HK-2 (cell line): ENCODE data around the gene PDE10A.

ENCODE experiments used
- DNase-seq: peaks from one replicate; pipeline ENCODE4 v3.0.0-alpha.2; 2018; ENCODE audit not compliant: unreplicated experiment

The PDE10A gene

DNA sequence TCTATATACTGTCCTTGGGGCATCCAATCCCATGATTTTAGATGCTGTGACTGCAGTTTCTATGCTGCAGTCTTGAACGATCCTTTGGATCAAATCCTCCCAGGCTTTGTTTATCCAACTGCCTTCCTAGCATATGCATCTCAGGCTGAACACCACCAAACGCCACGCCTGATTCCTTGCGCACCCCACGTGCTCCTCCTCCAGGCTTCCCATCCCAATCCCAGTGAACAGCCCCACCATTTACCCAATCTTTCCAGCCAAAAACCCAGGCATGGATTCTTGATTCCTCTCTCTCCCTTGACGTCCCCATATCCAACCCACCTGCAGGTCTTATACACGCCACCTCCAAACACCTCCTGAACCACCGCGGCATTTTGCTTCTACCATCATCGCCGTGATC lies 7.8 kb downstream of the PDE10A start:
- DNase-seq = no peak

DNA sequence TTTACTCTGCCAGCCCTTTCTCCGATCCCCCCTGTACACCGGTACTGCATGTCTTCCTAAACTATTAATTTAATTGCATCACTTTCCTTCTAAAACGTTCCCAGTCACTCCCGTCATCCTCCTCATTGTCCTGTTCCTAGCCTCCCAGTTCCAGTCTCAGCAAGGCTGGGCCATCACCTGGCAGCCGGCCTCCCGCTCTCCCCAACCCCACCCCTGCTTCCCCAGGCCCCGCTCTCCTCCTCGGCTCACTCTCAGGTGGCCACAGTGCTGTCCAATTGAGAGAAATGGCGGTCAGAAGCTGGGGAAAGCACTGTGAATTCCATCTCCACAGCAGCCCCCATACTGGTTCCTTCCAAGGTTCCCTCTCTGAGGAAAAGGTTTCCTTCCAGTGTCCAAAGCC lies 8.9 kb downstream of the PDE10A start:
- DNase-seq = no peak

DNA sequence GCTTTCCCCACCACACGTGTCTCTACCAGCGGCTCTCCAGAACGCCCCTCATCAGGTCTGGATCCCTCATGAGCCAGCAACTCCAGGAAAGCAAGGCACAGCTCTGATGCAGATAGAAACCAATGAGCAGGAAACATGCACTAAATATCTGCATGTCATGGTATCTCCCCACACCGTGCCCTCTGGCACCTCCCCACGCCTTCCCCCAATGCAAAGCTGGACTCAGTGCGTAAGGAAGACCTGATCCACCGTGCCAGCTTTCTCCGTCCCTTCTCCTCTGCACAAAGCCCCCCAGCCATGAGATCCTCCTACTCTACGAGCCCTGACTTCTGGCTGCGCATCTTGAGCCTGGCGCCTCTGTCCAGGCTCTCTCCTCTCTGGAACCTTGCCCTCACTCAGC lies 9.4 kb downstream of the PDE10A start:
- no peak for DNase-seq

- no peak for DNase-seq
These were observed 9.8 kb downstream of the PDE10A start for GRCh38 chr6:165653196-165653595.

DNA sequence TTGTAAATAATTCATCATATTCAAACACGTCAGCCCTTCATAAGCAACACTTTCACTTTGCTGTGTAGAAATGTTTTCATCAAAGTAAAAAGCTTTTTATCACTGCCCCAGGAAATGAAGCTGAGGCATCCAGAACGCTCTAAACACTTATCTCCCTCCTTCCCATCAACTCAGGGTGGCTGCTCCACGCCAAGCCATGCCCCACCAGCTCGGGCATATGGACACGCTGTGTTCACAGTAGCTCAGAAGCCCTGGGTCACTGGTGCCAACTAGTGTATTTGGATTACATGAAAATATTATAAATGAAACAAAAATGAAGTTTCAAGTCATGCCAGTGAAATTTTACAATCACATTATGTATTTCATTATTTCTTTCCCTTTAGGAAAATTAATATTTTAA lies 10.3 kb downstream of the PDE10A start:
- no peak for DNase-seq

DNA sequence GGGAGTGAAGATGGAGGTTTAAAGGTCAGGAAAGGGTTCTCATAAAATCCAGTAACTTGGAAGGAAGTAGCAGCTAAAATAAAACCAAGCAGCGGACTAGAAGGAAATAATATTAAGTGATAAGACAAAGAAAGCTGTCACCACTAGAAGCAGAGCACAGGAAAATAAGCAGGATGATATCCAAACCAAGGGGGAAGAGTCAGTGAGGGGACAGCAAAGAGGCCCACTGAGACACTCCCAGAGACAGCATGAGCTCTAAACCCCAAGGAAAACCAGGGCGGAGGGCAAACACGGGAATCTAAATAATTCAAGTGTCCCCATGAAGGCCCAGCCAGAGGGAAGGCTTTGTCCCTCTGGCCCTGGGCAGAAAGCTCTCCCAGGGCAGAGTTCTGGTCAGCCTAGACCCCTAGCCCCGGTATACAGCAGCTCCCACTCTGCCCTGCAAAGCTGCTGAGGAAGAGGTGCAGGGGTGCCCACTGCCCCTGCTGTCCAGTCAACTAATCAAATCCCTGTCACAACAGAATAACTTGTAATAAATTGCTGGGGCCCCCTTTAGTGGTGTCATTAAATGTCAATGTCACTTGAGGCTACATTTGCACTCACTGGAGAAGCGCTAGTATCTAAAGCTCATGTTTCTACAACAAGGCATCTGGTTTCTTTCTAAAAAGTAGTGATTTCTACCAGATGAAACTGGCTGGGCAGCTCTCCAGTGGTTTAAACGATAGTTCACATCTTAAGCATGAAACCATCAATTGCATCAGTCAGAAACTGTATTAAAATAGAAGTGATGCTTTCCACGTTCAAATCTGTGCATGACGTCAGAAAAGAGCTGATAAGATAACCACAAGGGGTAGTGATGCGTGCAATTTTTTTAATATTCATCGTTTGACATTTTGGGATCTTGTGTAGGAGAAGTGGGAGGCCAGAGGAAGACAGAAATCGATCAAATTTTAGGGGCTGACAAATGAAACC lies 13.6 kb downstream of the PDE10A start:
- no peak for DNase-seq

DNA sequence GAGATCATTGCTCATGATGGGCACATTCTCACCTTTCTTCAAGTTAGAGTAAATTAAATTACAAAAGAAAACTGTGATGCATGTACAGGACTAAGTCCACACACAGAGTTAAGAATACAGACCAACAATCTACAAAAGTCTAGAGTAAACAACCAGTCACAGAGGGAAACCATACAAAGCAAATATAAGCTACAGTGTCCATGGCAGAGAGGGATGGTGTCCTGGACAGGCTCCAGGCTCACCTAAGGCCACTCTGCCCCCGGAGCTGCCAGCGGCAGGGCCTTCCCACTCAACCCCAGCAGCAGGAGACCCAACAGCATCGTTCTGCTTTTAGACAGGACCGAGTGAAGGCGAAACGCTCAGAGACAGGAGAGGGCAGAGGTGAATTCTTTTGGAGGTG lies 16.0 kb downstream of the PDE10A start:
- no peak for DNase-seq

GRCh38 chr6:165645919-165646318 lies 17.1 kb downstream of the PDE10A start:
- no peak for DNase-seq

GRCh38 chr6:165644586-165645266 lies 18.3 kb downstream of the PDE10A start:
- DNase-seq = no peak

- DNase-seq = no peak
These were observed 20.0 kb downstream of the PDE10A start for GRCh38 chr6:165643015-165643414.

DNA sequence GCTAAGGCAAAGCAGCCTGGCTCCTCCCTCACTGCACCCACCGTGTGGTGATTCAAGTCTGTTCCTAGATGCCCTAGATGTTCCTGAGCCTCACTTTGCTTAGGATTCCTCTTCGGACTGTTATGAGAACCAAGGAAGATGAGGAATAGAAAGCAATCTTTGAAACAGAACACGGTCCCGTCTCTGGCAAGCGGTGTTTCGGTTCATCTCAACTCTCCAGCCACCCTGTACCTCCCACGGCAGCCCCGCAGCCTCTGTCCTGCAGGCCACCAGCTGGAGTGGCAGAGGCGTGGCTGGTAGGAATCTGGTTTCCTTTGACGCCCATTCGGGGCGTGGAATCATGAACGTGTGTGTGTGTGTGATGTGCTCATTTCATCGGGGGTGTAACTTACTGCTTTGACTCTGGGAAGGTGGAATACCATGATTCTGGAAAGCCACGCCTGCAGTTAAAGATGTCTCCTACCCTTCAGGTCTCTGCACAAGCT lies 21.3 kb downstream of the PDE10A start:
- no peak for DNase-seq

DNA sequence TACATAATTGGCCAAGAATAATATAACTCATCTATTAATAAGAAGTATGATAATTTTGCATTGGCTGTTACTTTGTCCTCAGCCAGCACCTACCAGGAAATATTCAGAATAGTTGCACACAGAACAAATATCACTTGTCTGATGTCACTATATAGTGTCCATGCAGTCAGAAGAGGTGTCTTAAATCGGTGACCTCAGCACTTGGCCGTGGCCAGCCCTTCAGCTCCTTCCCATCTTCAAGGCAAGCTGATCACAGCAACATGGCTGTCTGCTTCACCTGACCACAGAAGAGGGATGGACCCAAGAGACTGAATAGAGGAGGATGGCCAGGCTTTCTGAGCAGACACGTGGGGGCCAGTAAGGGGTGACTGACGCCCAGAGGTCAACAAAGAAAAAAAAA lies 22.2 kb downstream of the PDE10A start:
- DNase-seq = no peak

DNA sequence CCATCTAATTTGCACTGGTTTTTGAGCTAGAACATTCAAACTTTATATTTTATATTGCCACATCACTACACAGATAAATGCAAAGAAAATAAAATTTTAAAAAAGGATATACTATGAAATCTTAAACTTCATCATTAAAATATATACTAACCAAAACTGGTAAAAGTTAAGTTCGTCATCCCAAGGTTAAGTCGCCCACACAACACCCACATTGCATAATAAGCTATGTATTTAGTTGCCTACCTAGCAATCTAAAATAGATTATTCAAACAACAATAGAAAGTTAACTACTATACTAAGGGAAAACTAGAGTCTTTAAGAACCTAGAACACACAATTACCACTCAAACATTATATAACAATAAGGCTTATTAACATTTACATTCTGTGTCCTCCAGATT lies 24.5 kb downstream of the PDE10A start:
- DNase-seq = no peak

GRCh38 chr6:165637586-165637985 lies 25.5 kb downstream of the PDE10A start:
- no peak for DNase-seq

DNA sequence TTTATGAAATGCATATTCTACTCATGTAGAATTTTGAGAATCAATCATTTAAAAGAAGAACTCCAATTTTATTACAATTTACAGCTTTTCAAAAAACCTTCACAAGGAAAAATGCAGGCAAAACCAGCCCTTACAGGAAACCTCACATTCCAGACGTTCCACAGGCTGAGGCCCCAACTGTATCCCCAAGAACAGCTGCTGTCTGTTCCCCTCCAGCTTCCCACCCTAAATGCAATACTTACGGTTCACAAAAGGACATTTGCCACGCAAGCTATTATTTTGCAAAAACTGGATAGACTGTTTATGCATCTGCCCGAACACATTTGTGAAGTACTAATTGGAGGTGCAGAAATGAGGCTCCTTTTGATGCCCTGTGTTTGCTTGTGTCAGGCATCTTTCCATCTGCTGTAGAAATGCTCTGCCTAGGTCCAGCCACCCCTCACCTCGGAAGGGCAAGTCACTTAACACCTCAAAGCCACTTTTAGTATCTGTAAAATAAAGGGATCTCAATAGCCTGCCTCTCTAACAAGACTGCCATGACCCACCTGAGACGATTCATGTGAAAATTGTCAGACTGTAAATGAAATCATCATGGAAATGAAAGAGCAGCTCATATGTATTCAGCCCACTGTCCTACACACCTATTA lies 26.5 kb downstream of the PDE10A start:
- no peak for DNase-seq

DNA sequence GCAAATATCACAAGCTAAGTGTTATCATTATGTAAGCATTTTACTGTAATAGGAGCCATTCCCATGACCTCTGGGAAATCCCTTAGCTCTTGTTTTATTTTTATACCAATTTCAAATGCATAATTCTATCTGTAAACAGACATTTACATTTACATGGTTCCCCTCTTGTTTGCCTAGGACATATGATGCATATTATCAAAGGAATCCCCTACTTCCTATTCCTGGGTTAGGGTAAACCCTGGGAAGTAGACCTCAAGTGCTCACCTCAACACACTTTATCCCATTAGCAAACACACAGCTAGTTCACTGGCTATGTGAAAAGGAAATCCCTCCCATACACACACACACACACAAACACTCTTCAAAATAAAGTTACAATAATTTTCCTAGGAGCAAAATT lies 27.1 kb downstream of the PDE10A start:
- DNase-seq = no peak

DNA sequence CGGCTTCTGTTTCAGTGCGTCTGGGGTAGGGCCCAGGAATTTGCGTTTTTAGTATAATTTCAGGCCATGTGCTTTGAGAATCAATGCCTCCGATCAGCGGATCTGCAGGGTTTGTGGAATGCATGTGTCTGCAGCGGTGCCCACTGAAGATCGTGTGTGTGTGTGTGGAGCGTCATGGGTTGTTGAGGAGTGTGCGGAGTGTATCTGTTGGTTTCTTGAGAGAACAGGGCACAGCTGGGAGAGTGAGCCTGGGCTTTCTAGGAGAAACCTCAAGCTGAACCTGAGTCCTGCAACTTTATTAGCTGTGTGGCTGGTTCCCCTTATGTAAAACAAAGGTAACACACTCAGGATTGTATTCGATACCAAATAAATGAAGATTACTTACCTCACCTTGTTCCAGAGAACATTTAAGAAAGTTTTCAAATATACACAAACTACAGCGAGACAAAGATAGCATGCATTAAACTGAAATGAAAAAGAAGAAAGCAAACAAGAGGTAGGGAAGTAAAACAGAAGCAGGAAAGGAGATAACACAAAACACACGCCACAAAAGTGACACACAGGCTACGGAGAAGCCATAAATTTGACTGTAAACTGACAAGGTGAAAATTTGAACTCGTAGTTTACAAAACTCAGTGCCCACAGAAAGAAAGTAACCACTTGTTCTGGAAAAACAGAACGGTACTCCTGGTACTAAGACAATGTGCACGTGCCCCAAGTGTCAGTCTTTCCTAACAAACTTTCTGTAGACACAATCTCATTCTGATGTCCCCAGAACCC lies 28.8 kb downstream of the PDE10A start:
- no peak for DNase-seq

DNA sequence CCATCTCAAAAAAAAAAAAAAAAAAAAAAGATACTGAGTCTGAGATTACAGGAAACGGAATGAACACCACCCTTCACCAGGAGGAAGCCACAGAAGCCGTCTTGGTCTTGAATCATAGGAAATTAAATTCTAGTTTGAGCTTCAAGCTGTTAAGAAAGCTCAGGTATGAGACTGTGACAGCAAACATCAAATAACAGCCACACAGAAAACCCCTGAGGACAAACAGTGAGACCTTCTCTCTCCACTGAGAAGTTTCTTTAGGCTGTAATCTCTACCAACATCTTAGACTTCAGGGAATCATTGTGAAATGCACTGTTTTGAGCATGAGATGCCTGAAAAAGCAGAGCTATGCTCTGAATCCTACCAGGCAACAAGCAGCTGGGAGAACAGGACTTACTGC lies 30.8 kb downstream of the PDE10A start:
- DNase-seq = no peak

DNA sequence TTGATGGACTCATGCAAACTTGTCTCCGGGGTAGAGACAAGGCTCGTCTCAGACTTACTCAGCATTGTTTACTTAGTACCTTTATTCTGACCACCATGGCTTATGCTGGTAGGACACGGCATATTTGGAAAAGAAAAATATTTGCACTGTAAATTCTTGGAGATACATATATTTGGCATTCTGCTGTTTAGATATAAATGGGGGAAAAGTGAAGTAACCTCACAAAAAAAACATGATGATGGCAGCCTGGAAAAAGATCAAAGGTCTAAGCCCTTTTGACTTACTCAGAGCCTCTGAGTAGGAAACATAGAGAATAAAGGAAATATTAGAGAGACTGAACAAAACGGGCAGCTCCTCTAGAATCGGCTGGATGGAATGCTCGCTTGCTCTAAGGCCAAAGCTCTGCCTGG lies 32.5 kb downstream of the PDE10A start:
- DNase-seq = no peak

- no peak for DNase-seq
These were observed 34.1 kb downstream of the PDE10A start for GRCh38 chr6:165628955-165629354.

- DNase-seq = no peak
These were observed 35.7 kb downstream of the PDE10A start for GRCh38 chr6:165627366-165627765.

- DNase-seq = no peak
These were observed 36.3 kb downstream of the PDE10A start for GRCh38 chr6:165626711-165627110.
